Stimulated activated CD8-positive, alpha-beta memory T cell treated with anti-CD3 and anti-CD28 coated beads, Interleukin-15, amount 100 ng/mL, for 4 hours (primary cell): ENCODE data around the gene AHNAK.
"Not testable (repeated sequence)": the region's sequence is repeated elsewhere in the genome, so short reads cannot be mapped to it uniquely, and the experiment has no call there.

Source experiments
- DNase-seq, 2 donors: peaks; one replicate each; pipeline ENCODE4 v3.0.0-alpha.2; 2020; ENCODE audit warnings: low read depth in 2 of 2

The AHNAK gene

GRCh38 chr11:62553080-62553838, 6.7 kb upstream of the AHNAK start:
- no peak for DNase-seq

GRCh38 chr11:62552485-62553079, 6.0 kb upstream of the AHNAK start:
- DNase-seq: no peak

GRCh38 chr11:62550478-62550877, 3.9 kb upstream of the AHNAK start:
- DNase-seq: not testable (repeated sequence)

- DNase-seq: no peak
Observed at GRCh38 chr11:62548545-62549335, 2.1 kb upstream of the AHNAK start.

GRCh38 chr11:62547691-62548281, 1.2 kb upstream of the AHNAK start:
- no peak for DNase-seq

- DNase-seq: no peak
Observed at GRCh38 chr11:62546929-62547625, 471 bp upstream of the AHNAK start.

- DNase-seq: peak; percentile 42 to 61
Observed at GRCh38 chr11:62545437-62546243, 966 bp downstream of the AHNAK start.

- DNase-seq: no peak
Observed at GRCh38 chr11:62544581-62545436, 1.8 kb downstream of the AHNAK start.

GRCh38 chr11:62543680-62544444, 2.7 kb downstream of the AHNAK start:
- DNase-seq: no peak

GRCh38 chr11:62542750-62543567, 3.6 kb downstream of the AHNAK start:
- DNase-seq: peak in 1 of 2 donors; percentile 41

GRCh38 chr11:62542111-62542745, 4.4 kb downstream of the AHNAK start:
- DNase-seq: no peak

GRCh38 chr11:62540804-62541701, 5.6 kb downstream of the AHNAK start:
- DNase-seq: no peak

GRCh38 chr11:62539238-62539925, 7.2 kb downstream of the AHNAK start:
- no peak for DNase-seq

- no peak for DNase-seq
Observed at GRCh38 chr11:62538470-62539237, 8.0 kb downstream of the AHNAK start.

- no peak for DNase-seq
Observed at GRCh38 chr11:62536301-62536957, 10.2 kb downstream of the AHNAK start.
